Type B pancreatic cell (in vitro differentiated cells): ENCODE results near the gene SLC39A10. TPM values are rescaled to one million over a fixed set of nuclear protein-coding genes. Genes with fewer than 3 reads are reported as not detected.
"Not testable (repeated sequence)": the region's sequence is repeated elsewhere in the genome, so short reads cannot be mapped to it uniquely, and the experiment has no call there.

Experiments
- DNase-seq: peaks from one replicate; pipeline ENCODE4 v3.0.0; 2021; ENCODE audit warnings: mixed read lengths; ENCODE audit not compliant: unreplicated experiment; ENCODE audit errors: extremely low spot score
- H3K27ac Mint-ChIP-seq: 2 replicates; pipeline ENCODE4 v1.8.0; 2021; ENCODE audit warnings: mild to moderate bottlenecking, mixed read lengths
- H3K27me3 Mint-ChIP-seq: 2 replicates; pipeline ENCODE4 v1.8.0; 2021; ENCODE audit warnings: mixed read lengths
- H3K36me3 Mint-ChIP-seq: 2 replicates; pipeline ENCODE4 v1.8.0; 2021; ENCODE audit warnings: mixed read lengths
- H3K4me1 Mint-ChIP-seq: one replicate; pipeline ENCODE4 v1.8.0; 2021; ENCODE audit warnings: mixed read lengths; ENCODE audit not compliant: unreplicated experiment
- H3K4me3 Mint-ChIP-seq: 2 replicates; pipeline ENCODE4 v1.8.0; 2021; ENCODE audit warnings: mild to moderate bottlenecking, mixed read lengths
- H3K9me3 Mint-ChIP-seq: 2 replicates; pipeline ENCODE4 v1.8.0; 2021; ENCODE audit warnings: mixed read lengths
- CTCF ChIP-seq: fragments of 200-600 bp; sonication (generic); conservative IDR thresholded peaks from 2 replicates; pipeline ENCODE4 v1.5.0; 2021; ENCODE audit warnings: antibody characterized with exemption, mild to moderate bottlenecking
- total RNA-seq: library from RNA; stranded (reverse); gene quantifications from 2 replicates; pipeline ENCODE4 v1.2.1, GENCODE V29; 2021; ENCODE audit warnings: low replicate concordance

Gene SLC39A10
- total RNA-seq, 1 donor from 2014 or later: 63.2 TPM

- no peak overlapping the region for H3K27ac Mint-ChIP-seq
- H3K4me3 Mint-ChIP-seq: no peak overlapping the region
- H3K4me1 Mint-ChIP-seq: no peaks in the 10 kb centered on the region
- peaks cover 4% of the 10 kb centered on the region for H3K27me3 Mint-ChIP-seq
- TF ChIP-seq CTCF: no peak
- H3K36me3 Mint-ChIP-seq: no peaks in the 10 kb centered on the region
- H3K9me3 Mint-ChIP-seq: no peaks in the 10 kb centered on the region
- DNase-seq: no peak
These were observed 17.7 kb upstream of the SLC39A10 start for GRCh38 chr2:195639238-195639858.

GRCh38 chr2:195639959-195640358 is 17.1 kb upstream of the SLC39A10 start:
- H3K27me3 Mint-ChIP-seq: peaks cover 4% of the 10 kb centered on the region
- no peak for TF ChIP-seq CTCF
- H3K36me3 Mint-ChIP-seq: no peaks in the 10 kb centered on the region
- no peak overlapping the region for H3K27ac Mint-ChIP-seq
- no peak for DNase-seq
- no peaks in the 10 kb centered on the region for H3K4me1 Mint-ChIP-seq
- no peaks in the 10 kb centered on the region for H3K9me3 Mint-ChIP-seq
- no peak overlapping the region for H3K4me3 Mint-ChIP-seq

GRCh38 chr2:195642027-195642678 is 14.9 kb upstream of the SLC39A10 start:
- no peak for TF ChIP-seq CTCF
- DNase-seq: no peak
- H3K27ac Mint-ChIP-seq: no peak overlapping the region
- no peaks in the 10 kb centered on the region for H3K4me1 Mint-ChIP-seq
- no peaks in the 10 kb centered on the region for H3K36me3 Mint-ChIP-seq
- H3K4me3 Mint-ChIP-seq: no peak overlapping the region
- H3K9me3 Mint-ChIP-seq: peaks cover 4% of the 10 kb centered on the region
- H3K27me3 Mint-ChIP-seq: peaks cover 7% of the 10 kb centered on the region

GRCh38 chr2:195642679-195643068 is 14.4 kb upstream of the SLC39A10 start:
- H3K4me3 Mint-ChIP-seq: no peak overlapping the region
- TF ChIP-seq CTCF: no peak
- no peak overlapping the region for H3K27ac Mint-ChIP-seq
- peaks cover 7% of the 10 kb centered on the region for H3K27me3 Mint-ChIP-seq
- no peaks in the 10 kb centered on the region for H3K4me1 Mint-ChIP-seq
- no peaks in the 10 kb centered on the region for H3K36me3 Mint-ChIP-seq
- peaks cover 4% of the 10 kb centered on the region for H3K9me3 Mint-ChIP-seq
- DNase-seq: no peak

- DNase-seq, H3K9me3 Mint-ChIP-seq, H3K27ac Mint-ChIP-seq, H3K4me3 Mint-ChIP-seq, H3K4me1 Mint-ChIP-seq, H3K36me3 Mint-ChIP-seq, H3K27me3 Mint-ChIP-seq: not testable (repeated sequence)
These were observed 12.3 kb upstream of the SLC39A10 start for GRCh38 chr2:195644708-195645107.

- Mint-ChIP-seq H3K4me1 (no peaks in the 10 kb centered on the region), H3K27me3 (peaks cover 7% of the 10 kb centered on the region), H3K4me3 (no peak overlapping the region), H3K36me3 (no peaks in the 10 kb centered on the region), H3K27ac (no peak overlapping the region), H3K9me3 (peaks cover 4% of the 10 kb centered on the region)
- no peak for TF ChIP-seq CTCF
- DNase-seq: no peak
These were observed 11.6 kb upstream of the SLC39A10 start for GRCh38 chr2:195645413-195645812.
